HL-60 (cell line): ENCODE measurements around the gene VWA7.

ENCODE experiments used
- DNase-seq, 2 experiments: peaks; one replicate each; pipeline ENCODE4 v3.0.0-alpha.2; 2010 to 2020; ENCODE audit warnings: low read depth in 1 of 2, low spot score in 1 of 2
- H3K27ac ChIP-seq: fragments of 250-450 bp; sonication (Bioruptor Pico); replicated peaks from 2 replicates; pipeline ENCODE4 v1.5.1; 2020; ENCODE audit warnings: mild to moderate bottlenecking, moderate library complexity
- H3K27me3 ChIP-seq: fragments of 250-450 bp; sonication (Bioruptor Pico); 2 replicates; pipeline ENCODE4 v1.5.1; 2021; ENCODE audit warnings: mild to moderate bottlenecking, moderate library complexity; ENCODE audit not compliant: insufficient read depth, poor library complexity, severe bottlenecking
- H3K4me3 ChIP-seq: replicated peaks from 2 replicates; pipeline ENCODE4 v1.5.1; 2011; ENCODE audit warnings: mild to moderate bottlenecking, control low read depth, low read length; ENCODE audit not compliant: insufficient read depth
- CTCF ChIP-seq: IDR thresholded peaks from one replicate; pipeline ENCODE4 v1.5.1; 2011; ENCODE audit warnings: low read length, control low read depth, inconsistent platforms; ENCODE audit not compliant: insufficient read depth
- GABPA ChIP-seq: IDR thresholded peaks from 2 replicates; pipeline ENCODE4 v1.6.1; 2012; ENCODE audit warnings: low read depth
- POLR2AphosphoS5 ChIP-seq: IDR thresholded peaks from 2 replicates; pipeline ENCODE4 v1.6.1; 2012; ENCODE audit warnings: low read depth
- REST ChIP-seq: IDR thresholded peaks from 2 replicates; pipeline ENCODE4 v1.6.1; 2012; ENCODE audit warnings: low read depth; ENCODE audit not compliant: insufficient replicate concordance
- SPI1 ChIP-seq: IDR thresholded peaks from 2 replicates; pipeline ENCODE4 v1.6.1; 2012; ENCODE audit warnings: low read depth, mild to moderate bottlenecking, borderline replicate concordance

The VWA7 gene

GRCh38 chr6:31729979-31730630, 47.0 kb downstream of the VWA7 start:
- DNase-seq: peak; percentile 57 to 58
- H3K27ac ChIP-seq: peak overlapping the region; percentile 57
- no peaks in the 10 kb centered on the region for H3K27me3 ChIP-seq
- peak overlapping the region; percentile 33 for H3K4me3 ChIP-seq
- TF ChIP-seq CTCF (no peak), POLR2AphosphoS5 (peak; percentile 88)

- peak overlapping the region; percentile 57 for H3K27ac ChIP-seq
- no peak for TF ChIP-seq POLR2AphosphoS5
- no peak for TF ChIP-seq SPI1
- peak; percentile 49 for TF ChIP-seq CTCF
- peak; percentile 72 to 83 for DNase-seq
These were observed 47.6 kb downstream of the VWA7 start for GRCh38 chr6:31729515-31729978.

GRCh38 chr6:31728767-31729514, 48.2 kb downstream of the VWA7 start, which contains the start of gene DDAH2:
DDAH2 (minus strand) TSS chr6:31729299; CDS start chr6:31729161, 138 bp downstream.
- no peaks in the 10 kb centered on the region for H3K27me3 ChIP-seq
- peak within 1 kb of the TSS; percentile 33 for H3K4me3 ChIP-seq
- TF ChIP-seq GABPA: no peak
- TF ChIP-seq CTCF: no peak
- TF ChIP-seq POLR2AphosphoS5: no peak
- no peak for TF ChIP-seq SPI1
- no peak for TF ChIP-seq REST
- H3K27ac ChIP-seq: peak within 1 kb of the TSS; percentile 66
- no peak for DNase-seq

More at GRCh38 chr6:31729515-31729978, 47.6 kb downstream of the VWA7 start:
- H3K4me3 ChIP-seq: peak overlapping the region; percentile 33
- no peaks in the 10 kb centered on the region for H3K27me3 ChIP-seq

- Histone ChIP-seq H3K27me3 (no peaks in the 10 kb centered on the region), H3K4me3 (no peak overlapping the region), H3K27ac (peak overlapping the region; percentile 66)
- no peak; the same call in 1 of the 2 replicates for TF ChIP-seq SPI1
- no peak for TF ChIP-seq POLR2AphosphoS5
- TF ChIP-seq GABPA: no peak
- no peak for TF ChIP-seq REST
- TF ChIP-seq CTCF: no peak
- peak; percentile 81 to 92 for DNase-seq
These were observed 49.1 kb downstream of the VWA7 start for GRCh38 chr6:31727717-31728671.
